ENCODE results near the gene RALGDS.
"Not testable (repeated sequence)": the region's sequence is repeated elsewhere in the genome, so short reads cannot be mapped to it uniquely, and the experiment has no call there.

GRCh38 chr9:133169687-133170086 is 48.6 kb upstream of the RALGDS start:
- TF ChIP-seq POLR2A, CTCF (IDR thresholded peaks at IDR 0.05): not testable (repeated sequence)
